GM13976 (cell line): ENCODE data around the gene ABI3BP.

Experiments
- DNase-seq: peaks from one replicate; pipeline ENCODE4 v3.0.0; 2012; ENCODE audit warnings: low spot score
- CTCF ChIP-seq: IDR thresholded peaks from 2 replicates; pipeline ENCODE4 v1.5.1; 2012; ENCODE audit warnings: borderline replicate concordance, mild to moderate bottlenecking; ENCODE audit not compliant: insufficient read depth; ENCODE audit errors: extremely low read depth, missing control alignments, control extremely low read depth
- in situ Hi-C: fragments of 300-500 bp; cut with MboI; formaldehyde crosslinking; loops from one replicate; pipeline ENCODE4 v1.12.0; 2022; ENCODE audit warnings: low sequenced_read_pairs, mixed read lengths, inconsistent platforms; ENCODE audit not compliant: unreplicated experiment

Gene ABI3BP

GRCh38 chr3:100745617-100746016 lies 247.6 kb downstream of the ABI3BP start:
- no peak for DNase-seq
- in situ Hi-C loops: no loop called here
- no peak for TF ChIP-seq CTCF

- DNase-seq: no peak
- in situ Hi-C loops: no loop called here
- no peak for TF ChIP-seq CTCF
Observed at GRCh38 chr3:100744671-100745070, 248.6 kb downstream of the ABI3BP start.

GRCh38 chr3:100743535-100743934 lies 249.7 kb downstream of the ABI3BP start:
- in situ Hi-C loops: no loop called here
- TF ChIP-seq CTCF: no peak
- DNase-seq: no peak

GRCh38 chr3:100740207-100740606 lies 253.0 kb downstream of the ABI3BP start:
- no peak for DNase-seq
- TF ChIP-seq CTCF: no peak
- in situ Hi-C loops: no loop called here

GRCh38 chr3:100737334-100737733 lies 255.9 kb downstream of the ABI3BP start:
- no peak for DNase-seq
- in situ Hi-C loops: no loop called here
- TF ChIP-seq CTCF: peak; percentile 10

- TF ChIP-seq CTCF: no peak
- in situ Hi-C loops: no loop called here
Observed at GRCh38 chr3:100732435-100732834, 260.8 kb downstream of the ABI3BP start.

GRCh38 chr3:100730524-100730923 lies 262.7 kb downstream of the ABI3BP start:
- TF ChIP-seq CTCF: no peak

More at GRCh38 chr3:100732435-100732834, 260.8 kb downstream of the ABI3BP start:
- no peak for DNase-seq

More at GRCh38 chr3:100730524-100730923, 262.7 kb downstream of the ABI3BP start:
- in situ Hi-C loops: no loop called here
- no peak for DNase-seq
